ENCODE results near the gene RAPGEF2.

The RAPGEF2 gene

GRCh38 chr4:159319027-159319426 is 216.1 kb downstream of the RAPGEF2 start:
- no peaks in the 10 kb centered on the region for H3K4me1 ChIP-seq (ENCODE audit: insufficient read depth, insufficient read length)
- no peaks in the 10 kb centered on the region for H3K9me3 ChIP-seq (ENCODE audit: insufficient read depth, low read length)
- H3K27me3 ChIP-seq (ENCODE audit: insufficient read depth, insufficient read length) = no peaks in the 10 kb centered on the region
- H3K36me3 ChIP-seq (ENCODE audit: insufficient read depth, insufficient read length, low read length) = peaks cover 17% of the 10 kb centered on the region
- TF ChIP-seq SUZ12 (IDR thresholded peaks at IDR 0.05; ENCODE audit: extremely low read depth, insufficient read depth, insufficient read length) = no peak
- H3K4me3 ChIP-seq (ENCODE audit: insufficient read length, low read depth) = no peak overlapping the region
- H3K9ac ChIP-seq (ENCODE audit: insufficient read length, low read depth) = no peak overlapping the region
- no peak for DNase-seq (ENCODE audit: low read depth, low spot score)

GRCh38 chr4:159326480-159326879 is 223.6 kb downstream of the RAPGEF2 start:
- H3K9me3 ChIP-seq (ENCODE audit: insufficient read depth, low read length) = no peaks in the 10 kb centered on the region
- H3K36me3 ChIP-seq (ENCODE audit: insufficient read depth, insufficient read length, low read length) = peaks cover 8% of the 10 kb centered on the region
- TF ChIP-seq ZNF274 (IDR thresholded peaks at IDR 0.05; ENCODE audit: low read depth, low read length) (no peak), SUZ12 (IDR thresholded peaks at IDR 0.05; ENCODE audit: extremely low read depth, insufficient read depth, insufficient read length) (no peak), YY1 (IDR thresholded peaks at IDR 0.05; ENCODE audit: insufficient read depth, insufficient read length) (no peak)
- H3K27me3 ChIP-seq (ENCODE audit: insufficient read depth, insufficient read length) = no peaks in the 10 kb centered on the region
- H3K9ac ChIP-seq (ENCODE audit: insufficient read length, low read depth) = no peak overlapping the region
- H3K4me1 ChIP-seq (ENCODE audit: insufficient read depth, insufficient read length) = no peaks in the 10 kb centered on the region
- DNase-seq (ENCODE audit: low read depth, low spot score) = no peak
- no peak overlapping the region for H3K4me3 ChIP-seq (ENCODE audit: insufficient read length, low read depth)

- Histone ChIP-seq H3K9ac (ENCODE audit: insufficient read length, low read depth) (no peak overlapping the region), H3K36me3 (ENCODE audit: insufficient read depth, insufficient read length, low read length) (peaks cover 12% of the 10 kb centered on the region), H3K27me3 (ENCODE audit: insufficient read depth, insufficient read length) (no peaks in the 10 kb centered on the region), H3K9me3 (ENCODE audit: insufficient read depth, low read length) (no peaks in the 10 kb centered on the region), H3K4me1 (ENCODE audit: insufficient read depth, insufficient read length) (no peaks in the 10 kb centered on the region), H3K4me3 (ENCODE audit: insufficient read length, low read depth) (no peak overlapping the region)
- no peak for DNase-seq (ENCODE audit: low read depth, low spot score)
- TF ChIP-seq ZNF274 (IDR thresholded peaks at IDR 0.05; ENCODE audit: low read depth, low read length) = no peak
- no peak for TF ChIP-seq YY1 (IDR thresholded peaks at IDR 0.05; ENCODE audit: insufficient read depth, insufficient read length)
- no peak for TF ChIP-seq SUZ12 (IDR thresholded peaks at IDR 0.05; ENCODE audit: extremely low read depth, insufficient read depth, insufficient read length)
Measured at GRCh38 chr4:159328766-159329165, 225.9 kb downstream of the RAPGEF2 start.

GRCh38 chr4:159334461-159334860 is 231.6 kb downstream of the RAPGEF2 start:
- Histone ChIP-seq H3K27me3 (ENCODE audit: insufficient read depth, insufficient read length) (no peaks in the 10 kb centered on the region), H3K4me3 (ENCODE audit: insufficient read length, low read depth) (no peak overlapping the region), H3K9ac (ENCODE audit: insufficient read length, low read depth) (no peak overlapping the region), H3K36me3 (ENCODE audit: insufficient read depth, insufficient read length, low read length) (peaks cover 24% of the 10 kb centered on the region), H3K4me1 (ENCODE audit: insufficient read depth, insufficient read length) (no peaks in the 10 kb centered on the region), H3K9me3 (ENCODE audit: insufficient read depth, low read length) (no peaks in the 10 kb centered on the region)
- DNase-seq (ENCODE audit: low read depth, low spot score) = no peak
- TF ChIP-seq ZNF274 (IDR thresholded peaks at IDR 0.05; ENCODE audit: low read depth, low read length) = no peak
- no peak for TF ChIP-seq YY1 (IDR thresholded peaks at IDR 0.05; ENCODE audit: insufficient read depth, insufficient read length)
- TF ChIP-seq SUZ12 (IDR thresholded peaks at IDR 0.05; ENCODE audit: extremely low read depth, insufficient read depth, insufficient read length) = no peak

GRCh38 chr4:159337041-159337440 is 234.2 kb downstream of the RAPGEF2 start:
- no peaks in the 10 kb centered on the region for H3K9me3 ChIP-seq (ENCODE audit: insufficient read depth, low read length)
- no peak for TF ChIP-seq SUZ12 (IDR thresholded peaks at IDR 0.05; ENCODE audit: extremely low read depth, insufficient read depth, insufficient read length)
- TF ChIP-seq ZNF274 (IDR thresholded peaks at IDR 0.05; ENCODE audit: low read depth, low read length) = no peak
- no peak for TF ChIP-seq YY1 (IDR thresholded peaks at IDR 0.05; ENCODE audit: insufficient read depth, insufficient read length)
- H3K9ac ChIP-seq (ENCODE audit: insufficient read length, low read depth) = no peak overlapping the region
- no peaks in the 10 kb centered on the region for H3K4me1 ChIP-seq (ENCODE audit: insufficient read depth, insufficient read length)
- no peak for DNase-seq (ENCODE audit: low read depth, low spot score)
- no peak overlapping the region for H3K4me3 ChIP-seq (ENCODE audit: insufficient read length, low read depth)
- no peaks in the 10 kb centered on the region for H3K27me3 ChIP-seq (ENCODE audit: insufficient read depth, insufficient read length)
- peaks cover 28% of the 10 kb centered on the region for H3K36me3 ChIP-seq (ENCODE audit: insufficient read depth, insufficient read length, low read length)

GRCh38 chr4:159341522-159341921 is 238.6 kb downstream of the RAPGEF2 start:
- peaks cover 46% of the 10 kb centered on the region for H3K36me3 ChIP-seq (ENCODE audit: insufficient read depth, insufficient read length, low read length)
- no peak for TF ChIP-seq YY1 (IDR thresholded peaks at IDR 0.05; ENCODE audit: insufficient read depth, insufficient read length)
- no peak for TF ChIP-seq SUZ12 (IDR thresholded peaks at IDR 0.05; ENCODE audit: extremely low read depth, insufficient read depth, insufficient read length)
- no peak for TF ChIP-seq ZNF274 (IDR thresholded peaks at IDR 0.05; ENCODE audit: low read depth, low read length)
- DNase-seq (ENCODE audit: low read depth, low spot score) = no peak

GRCh38 chr4:159342374-159342773 is 239.5 kb downstream of the RAPGEF2 start:
- H3K36me3 ChIP-seq (ENCODE audit: insufficient read depth, insufficient read length, low read length) = peaks cover 48% of the 10 kb centered on the region
- TF ChIP-seq YY1 (IDR thresholded peaks at IDR 0.05; ENCODE audit: insufficient read depth, insufficient read length) (no peak), SUZ12 (IDR thresholded peaks at IDR 0.05; ENCODE audit: extremely low read depth, insufficient read depth, insufficient read length) (no peak), ZNF274 (IDR thresholded peaks at IDR 0.05; ENCODE audit: low read depth, low read length) (no peak)
- H3K9me3 ChIP-seq (ENCODE audit: insufficient read depth, low read length) = no peaks in the 10 kb centered on the region
- no peak overlapping the region for H3K9ac ChIP-seq (ENCODE audit: insufficient read length, low read depth)
- DNase-seq (ENCODE audit: low read depth, low spot score) = no peak
- H3K4me3 ChIP-seq (ENCODE audit: insufficient read length, low read depth) = no peak overlapping the region
- no peaks in the 10 kb centered on the region for H3K4me1 ChIP-seq (ENCODE audit: insufficient read depth, insufficient read length)
- H3K27me3 ChIP-seq (ENCODE audit: insufficient read depth, insufficient read length) = no peaks in the 10 kb centered on the region

More at GRCh38 chr4:159341522-159341921, 238.6 kb downstream of the RAPGEF2 start:
- Histone ChIP-seq H3K27me3 (ENCODE audit: insufficient read depth, insufficient read length) (no peaks in the 10 kb centered on the region), H3K4me3 (ENCODE audit: insufficient read length, low read depth) (no peak overlapping the region), H3K4me1 (ENCODE audit: insufficient read depth, insufficient read length) (no peaks in the 10 kb centered on the region), H3K9ac (ENCODE audit: insufficient read length, low read depth) (no peak overlapping the region), H3K9me3 (ENCODE audit: insufficient read depth, low read length) (no peaks in the 10 kb centered on the region)

GRCh38 chr4:159343116-159343515 is 240.2 kb downstream of the RAPGEF2 start:
- TF ChIP-seq YY1 (IDR thresholded peaks at IDR 0.05; ENCODE audit: insufficient read depth, insufficient read length) = no peak
- no peak for TF ChIP-seq SUZ12 (IDR thresholded peaks at IDR 0.05; ENCODE audit: extremely low read depth, insufficient read depth, insufficient read length)
- TF ChIP-seq ZNF274 (IDR thresholded peaks at IDR 0.05; ENCODE audit: low read depth, low read length) = no peak
- Histone ChIP-seq H3K4me1 (ENCODE audit: insufficient read depth, insufficient read length) (no peaks in the 10 kb centered on the region), H3K9me3 (ENCODE audit: insufficient read depth, low read length) (no peaks in the 10 kb centered on the region), H3K9ac (ENCODE audit: insufficient read length, low read depth) (no peak overlapping the region), H3K4me3 (ENCODE audit: insufficient read length, low read depth) (no peak overlapping the region), H3K36me3 (ENCODE audit: insufficient read depth, insufficient read length, low read length) (peaks cover 51% of the 10 kb centered on the region), H3K27me3 (ENCODE audit: insufficient read depth, insufficient read length) (no peaks in the 10 kb centered on the region)
- DNase-seq (ENCODE audit: low read depth, low spot score) = no peak
